HEK293 (cell line): ENCODE measurements around the gene OXSM.

Experiments
- CTCF ChIA-PET: fragments of 350-600 bp; formaldehyde crosslinking; extraction: SDS; loops from one replicate; lab custom pipeline; 2021; ENCODE audit warnings: antibody characterized with exemption; lab: Yijun Ruan, JAX
- POLR2A ChIA-PET: fragments of 300-600 bp; formaldehyde crosslinking; extraction: SDS; loops from one replicate; lab custom pipeline; 2020; ENCODE audit warnings: antibody characterized with exemption, inconsistent platforms; lab: Yijun Ruan, JAX
- H3K27ac ChIP-seq: fragments of 200-500 bp; sonication (Bioruptor generic); 2 replicates; pipeline ENCODE4 v1.5.1; 2014; ENCODE audit warnings: low read depth, low read length, control low read depth, inconsistent platforms; ENCODE audit errors: extremely low read depth
- H3K36me3 ChIP-seq, 2 experiments: fragments of 200-500 bp in 1 of 2; sonication (Bioruptor generic) in 1 of 2; 1 replicate in 1 of 2; 2 replicates in 1 of 2; pipeline ENCODE4 v1.5.1; 2014 to 2017; ENCODE audit warnings: inconsistent platforms in 2 of 2, low read length in 2 of 2; ENCODE audit not compliant: control insufficient read depth in 2 of 2, insufficient read depth in 1 of 2
- H3K4me1 ChIP-seq: fragments of 200-500 bp; sonication (Bioruptor generic); 2 replicates; pipeline ENCODE4 v1.5.1; 2014; ENCODE audit warnings: mild to moderate bottlenecking, low read length, inconsistent platforms; ENCODE audit not compliant: control insufficient read depth, insufficient read depth
- H3K4me3 ChIP-seq: 2 replicates; pipeline ENCODE4 v1.5.1; 2011; ENCODE audit warnings: low read depth, mild to moderate bottlenecking, control low read depth, low read length, moderate library complexity
- H3K9me3 ChIP-seq: fragments of 200-500 bp; sonication (Bioruptor generic); 2 replicates; pipeline ENCODE4 v1.5.1; 2014; ENCODE audit warnings: low read depth, low read length, inconsistent platforms; ENCODE audit not compliant: control insufficient read depth, insufficient read depth
- GLIS2 ChIP-seq: fragments of 450-650 bp; formaldehyde crosslinking; IDR thresholded peaks from 2 replicates; pipeline ENCODE4 v1.5.1; 2016; ENCODE audit warnings: missing biosample characterization, missing genetic modification characterization
- HOXC10 ChIP-seq: sonication (generic); formaldehyde crosslinking; IDR thresholded peaks from 2 replicates; pipeline ENCODE4 v1.8.1; 2023; ENCODE audit warnings: mild to moderate bottlenecking, missing genetic modification reagents
- HOXD13 ChIP-seq: sonication (generic); formaldehyde crosslinking; IDR thresholded peaks from 2 replicates; pipeline ENCODE4 v1.8.0; 2022; ENCODE audit warnings: missing genetic modification reagents, borderline replicate concordance
- KLF16 ChIP-seq: fragments of 450-650 bp; formaldehyde crosslinking; IDR thresholded peaks from 2 replicates; pipeline ENCODE4 v1.5.1; 2017; ENCODE audit warnings: missing biosample characterization, missing genetic modification characterization
- KLF9 ChIP-seq: fragments of 450-650 bp; formaldehyde crosslinking; IDR thresholded peaks from 2 replicates; pipeline ENCODE4 v1.5.1; 2016; ENCODE audit warnings: missing biosample characterization, missing genetic modification characterization, low read depth
- MZF1 ChIP-seq: fragments of 450-650 bp; formaldehyde crosslinking; IDR thresholded peaks from 2 replicates; pipeline ENCODE4 v1.5.1; 2017; ENCODE audit warnings: missing biosample characterization, missing genetic modification characterization, borderline replicate concordance
- OVOL3 ChIP-seq: fragments of 450-650 bp; formaldehyde crosslinking; IDR thresholded peaks from 2 replicates; pipeline ENCODE4 v1.5.1; 2016; ENCODE audit warnings: missing biosample characterization, missing genetic modification characterization
- SETDB1 ChIP-seq: IDR thresholded peaks from one replicate; pipeline ENCODE4 v1.6.1; 2017; ENCODE audit warnings: mild to moderate bottlenecking, low read length, moderate library complexity, mixed read lengths; ENCODE audit not compliant: insufficient read length
- SP7 ChIP-seq: fragments of 450-650 bp; formaldehyde crosslinking; IDR thresholded peaks from 2 replicates; pipeline ENCODE4 v1.5.1; 2016; ENCODE audit warnings: missing biosample characterization, missing genetic modification characterization
- ZBTB11 ChIP-seq: fragments of 450-650 bp; formaldehyde crosslinking; conservative IDR thresholded peaks from 2 replicates; pipeline ENCODE4 v1.5.1; 2016; ENCODE audit warnings: low read depth, missing biosample characterization, missing genetic modification characterization
- ZNF239 ChIP-seq: fragments of 450-650 bp; formaldehyde crosslinking; IDR thresholded peaks from 2 replicates; pipeline ENCODE4 v1.5.1; 2016; ENCODE audit warnings: missing biosample characterization, missing genetic modification characterization
- ZNF544 ChIP-seq: fragments of 450-650 bp; formaldehyde crosslinking; IDR thresholded peaks from 2 replicates; pipeline ENCODE4 v1.5.0; 2017; ENCODE audit warnings: missing biosample characterization, missing genetic modification characterization
- ZNF571 ChIP-seq: fragments of 450-650 bp; formaldehyde crosslinking; IDR thresholded peaks from 2 replicates; pipeline ENCODE4 v1.5.0; 2017; ENCODE audit warnings: missing biosample characterization, missing genetic modification characterization
- ZNF654 ChIP-seq: fragments of 450-650 bp; formaldehyde crosslinking; IDR thresholded peaks from 2 replicates; pipeline ENCODE4 v1.5.1; 2016; ENCODE audit warnings: low read depth, missing biosample characterization, missing genetic modification characterization
- ZNF660 ChIP-seq: fragments of 450-650 bp; IDR thresholded peaks from 2 replicates; pipeline ENCODE4 v1.5.1; 2018; ENCODE audit warnings: missing biosample characterization, mild to moderate bottlenecking, missing genetic modification characterization
- ZNF707 ChIP-seq: fragments of 450-650 bp; formaldehyde crosslinking; IDR thresholded peaks from 2 replicates; pipeline ENCODE4 v1.5.1; 2016; ENCODE audit warnings: missing biosample characterization, missing genetic modification characterization
- ZNF776 ChIP-seq: fragments of 450-650 bp; formaldehyde crosslinking; IDR thresholded peaks from 2 replicates; pipeline ENCODE4 v1.5.0; 2017; ENCODE audit warnings: missing biosample characterization, missing genetic modification characterization, borderline replicate concordance
- ZNF777 ChIP-seq: fragments of 450-650 bp; formaldehyde crosslinking; IDR thresholded peaks from 2 replicates; pipeline ENCODE4 v1.5.1; 2017; ENCODE audit warnings: missing biosample characterization, missing genetic modification characterization, borderline replicate concordance
- ZNF791 ChIP-seq: fragments of 450-650 bp; formaldehyde crosslinking; IDR thresholded peaks from 2 replicates; pipeline ENCODE4 v1.5.1; 2016; ENCODE audit warnings: missing biosample characterization, missing genetic modification characterization
- ZNF843 ChIP-seq: fragments of 450-650 bp; formaldehyde crosslinking; IDR thresholded peaks from 2 replicates; pipeline ENCODE4 v1.5.1; 2016; ENCODE audit warnings: missing biosample characterization, missing genetic modification characterization
- TF ChIP-seq, protein P1 (sequence below): fragments of 450-650 bp; formaldehyde crosslinking; IDR thresholded peaks from 2 replicates; pipeline ENCODE4 v1.5.1; 2016; ENCODE audit warnings: missing biosample characterization, missing genetic modification characterization
- TF ChIP-seq, protein P2 (sequence below): fragments of 450-650 bp; formaldehyde crosslinking; IDR thresholded peaks from 2 replicates; pipeline ENCODE4 v1.5.1; 2017; ENCODE audit warnings: missing biosample characterization, missing genetic modification characterization

Gene OXSM

DNA sequence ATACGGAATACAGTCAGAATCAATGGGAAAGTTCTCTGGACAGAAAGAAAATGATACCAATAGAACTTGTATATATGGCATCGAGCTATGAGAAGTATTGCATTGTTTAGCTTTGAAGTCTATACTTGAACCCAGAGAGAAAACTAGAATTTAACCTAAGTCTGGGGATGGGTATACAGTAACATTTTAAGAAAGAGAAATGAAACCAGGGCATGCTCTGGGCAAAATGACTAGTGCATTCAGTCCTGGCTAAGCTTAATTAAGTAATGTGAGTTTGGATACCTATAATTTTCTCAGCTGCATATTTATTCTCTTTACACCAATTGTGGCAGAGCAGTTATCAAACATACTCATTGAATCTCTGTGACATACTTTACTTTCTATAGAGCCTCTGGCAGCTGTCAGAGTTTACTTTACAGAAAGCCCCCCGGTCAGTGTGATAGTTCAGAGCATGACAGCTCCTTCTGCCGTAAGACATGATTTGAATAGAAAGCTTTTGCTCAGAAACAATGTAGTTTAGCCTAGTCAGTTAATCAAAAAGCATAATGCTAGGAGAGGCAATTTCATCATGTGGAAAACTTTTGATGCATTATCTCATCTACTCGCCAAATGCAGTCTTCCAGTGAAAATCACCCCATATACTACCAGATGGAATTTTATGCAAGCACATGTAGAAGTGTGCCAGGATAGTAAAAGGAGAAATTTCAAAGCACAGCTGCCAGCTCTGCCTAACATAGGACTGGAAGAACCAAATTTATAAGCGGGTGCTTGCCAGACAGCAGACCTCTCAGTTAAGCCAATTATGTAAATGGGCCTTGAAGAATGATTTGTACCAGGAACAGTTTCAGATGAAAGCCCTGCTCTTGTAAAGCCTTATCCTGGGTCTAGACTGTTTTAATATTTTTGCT, 40.7 kb downstream of the OXSM start:
- CTCF ChIA-PET: interaction anchor here (0.6 to 2.8 kb wide), 9 partner anchors 8 to 1866 kb away, joined by 3 to 15 read pairs (median 3); no protein-coding TSS in a partner anchor
- no peak for TF ChIP-seq KLF9
- TF ChIP-seq ZNF776 (tag by site-specific recombination): no peak
- no peak for TF ChIP-seq SP7
- no peak for TF ChIP-seq HOXD13
- no peak for TF ChIP-seq ZNF660 (tag by site-specific recombination)
- TF ChIP-seq, protein P1, sequence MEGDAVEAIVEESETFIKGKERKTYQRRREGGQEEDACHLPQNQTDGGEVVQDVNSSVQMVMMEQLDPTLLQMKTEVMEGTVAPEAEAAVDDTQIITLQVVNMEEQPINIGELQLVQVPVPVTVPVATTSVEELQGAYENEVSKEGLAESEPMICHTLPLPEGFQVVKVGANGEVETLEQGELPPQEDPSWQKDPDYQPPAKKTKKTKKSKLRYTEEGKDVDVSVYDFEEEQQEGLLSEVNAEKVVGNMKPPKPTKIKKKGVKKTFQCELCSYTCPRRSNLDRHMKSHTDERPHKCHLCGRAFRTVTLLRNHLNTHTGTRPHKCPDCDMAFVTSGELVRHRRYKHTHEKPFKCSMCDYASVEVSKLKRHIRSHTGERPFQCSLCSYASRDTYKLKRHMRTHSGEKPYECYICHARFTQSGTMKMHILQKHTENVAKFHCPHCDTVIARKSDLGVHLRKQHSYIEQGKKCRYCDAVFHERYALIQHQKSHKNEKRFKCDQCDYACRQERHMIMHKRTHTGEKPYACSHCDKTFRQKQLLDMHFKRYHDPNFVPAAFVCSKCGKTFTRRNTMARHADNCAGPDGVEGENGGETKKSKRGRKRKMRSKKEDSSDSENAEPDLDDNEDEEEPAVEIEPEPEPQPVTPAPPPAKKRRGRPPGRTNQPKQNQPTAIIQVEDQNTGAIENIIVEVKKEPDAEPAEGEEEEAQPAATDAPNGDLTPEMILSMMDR (tag by site-specific recombination): no peak
- Histone ChIP-seq H3K9me3 (no peaks in the 10 kb centered on the region), H3K27ac (no peak overlapping the region), H3K36me3 (no peaks in the 10 kb centered on the region), H3K4me1 (no peaks in the 10 kb centered on the region), H3K4me3 (no peak overlapping the region)
- POLR2A ChIA-PET: no interaction called here

- peak; percentile 21 for TF ChIP-seq ZNF654 (tag by site-specific recombination)
- TF ChIP-seq OVOL3 (tag by site-specific recombination): no peak
- POLR2A ChIA-PET: no interaction called here
- H3K27ac ChIP-seq: no peak overlapping the region
- CTCF ChIA-PET: interaction anchor here (0.6 to 2.8 kb wide), 7 partner anchors 9 to 214 kb away, joined by 3 to 15 read pairs (median 3); no protein-coding TSS in a partner anchor
- no peak overlapping the region for H3K4me3 ChIP-seq
- H3K9me3 ChIP-seq: no peaks in the 10 kb centered on the region
- no peaks in the 10 kb centered on the region for H3K36me3 ChIP-seq
- no peaks in the 10 kb centered on the region for H3K4me1 ChIP-seq
Measured at GRCh38 chr3:25831578-25831977, 41.7 kb downstream of the OXSM start.

GRCh38 chr3:25834346-25834745, 44.5 kb downstream of the OXSM start:
- ChIA-PET POLR2A (no interaction called here), CTCF (no interaction called here)
- Histone ChIP-seq H3K4me1 (no peaks in the 10 kb centered on the region), H3K36me3 (no peaks in the 10 kb centered on the region), H3K4me3 (no peak overlapping the region), H3K27ac (no peak overlapping the region), H3K9me3 (no peaks in the 10 kb centered on the region)
- no peak for TF ChIP-seq ZNF239 (tag by site-specific recombination)
- no peak for TF ChIP-seq ZBTB11 (tag by site-specific recombination)
- no peak for TF ChIP-seq SETDB1
- TF ChIP-seq ZNF571 (tag by site-specific recombination): no peak
- TF ChIP-seq ZNF843 (tag by site-specific recombination): no peak
- no peak for TF ChIP-seq MZF1 (tag by site-specific recombination)
- TF ChIP-seq, protein P2, sequence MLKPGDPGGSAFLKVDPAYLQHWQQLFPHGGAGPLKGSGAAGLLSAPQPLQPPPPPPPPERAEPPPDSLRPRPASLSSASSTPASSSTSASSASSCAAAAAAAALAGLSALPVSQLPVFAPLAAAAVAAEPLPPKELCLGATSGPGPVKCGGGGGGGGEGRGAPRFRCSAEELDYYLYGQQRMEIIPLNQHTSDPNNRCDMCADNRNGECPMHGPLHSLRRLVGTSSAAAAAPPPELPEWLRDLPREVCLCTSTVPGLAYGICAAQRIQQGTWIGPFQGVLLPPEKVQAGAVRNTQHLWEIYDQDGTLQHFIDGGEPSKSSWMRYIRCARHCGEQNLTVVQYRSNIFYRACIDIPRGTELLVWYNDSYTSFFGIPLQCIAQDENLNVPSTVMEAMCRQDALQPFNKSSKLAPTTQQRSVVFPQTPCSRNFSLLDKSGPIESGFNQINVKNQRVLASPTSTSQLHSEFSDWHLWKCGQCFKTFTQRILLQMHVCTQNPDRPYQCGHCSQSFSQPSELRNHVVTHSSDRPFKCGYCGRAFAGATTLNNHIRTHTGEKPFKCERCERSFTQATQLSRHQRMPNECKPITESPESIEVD: no peak
- no peak for TF ChIP-seq KLF16 (tag by site-specific recombination)
- TF ChIP-seq ZNF791 (tag by site-specific recombination): no peak
- no peak for TF ChIP-seq ZNF777 (tag by site-specific recombination)
- no peak for TF ChIP-seq HOXC10
- no peak for TF ChIP-seq ZNF707 (tag by site-specific recombination)
- no peak for TF ChIP-seq GLIS2 (tag by site-specific recombination)
- TF ChIP-seq ZNF544 (tag by site-specific recombination): no peak
